DMS153 (cell line): Measurements from ENCODE around the gene TMEM232.
A peak's percentile ranks its signal among the peaks of the same experiment; 100 is the strongest.
"Not testable (repeated sequence)": the region's sequence is repeated elsewhere in the genome, so short reads cannot be mapped to it uniquely, and the experiment has no call there.

ENCODE experiments used
- DNase-seq: peaks from one replicate; lab custom pipeline; 2025; lab: John Stamatoyannopoulos, UW

TMEM232 gene

DNA sequence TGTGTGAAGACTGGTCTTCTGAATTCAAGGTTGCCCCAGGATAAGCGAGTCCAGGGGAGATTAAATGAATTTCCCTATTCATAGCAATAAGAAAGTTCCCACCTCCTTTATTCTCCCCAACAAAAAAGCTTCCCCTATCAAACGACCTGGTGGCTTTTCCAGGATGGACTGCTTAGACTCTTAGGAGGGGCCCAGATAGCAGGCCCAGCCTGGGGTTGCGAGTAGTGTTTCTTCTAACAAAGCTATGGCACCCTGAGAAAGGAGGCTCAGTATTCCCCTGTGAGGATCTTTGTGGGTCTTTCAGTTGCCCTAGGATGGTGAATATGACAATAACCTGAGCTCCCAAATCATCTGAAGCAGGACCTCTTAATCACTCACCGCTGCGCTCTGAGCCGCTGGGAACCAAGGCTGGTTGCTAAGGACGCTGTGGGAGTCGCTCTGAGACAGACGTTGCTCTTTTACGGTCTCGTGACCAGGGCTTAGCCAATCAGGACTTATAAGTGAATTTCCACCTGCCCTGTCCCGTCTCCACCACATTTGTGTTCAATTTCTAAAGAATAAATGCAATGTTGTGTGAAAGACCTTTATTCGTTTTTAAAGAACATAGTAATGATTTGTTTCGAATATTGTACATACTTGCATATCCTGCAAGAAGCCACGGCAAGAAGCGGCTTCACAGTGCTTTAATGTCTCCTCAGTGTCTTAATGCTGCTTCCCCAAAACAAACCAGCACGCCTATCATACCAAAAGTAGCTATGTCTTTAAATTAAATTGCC lies at the start of gene TMEM232:
TSS of gene TMEM232 (minus strand) at position 423 of the 776 bp plus-strand sequence. CDS start 59,319 bp downstream, outside the sequence.
- peak; percentile 35 for DNase-seq

DNA sequence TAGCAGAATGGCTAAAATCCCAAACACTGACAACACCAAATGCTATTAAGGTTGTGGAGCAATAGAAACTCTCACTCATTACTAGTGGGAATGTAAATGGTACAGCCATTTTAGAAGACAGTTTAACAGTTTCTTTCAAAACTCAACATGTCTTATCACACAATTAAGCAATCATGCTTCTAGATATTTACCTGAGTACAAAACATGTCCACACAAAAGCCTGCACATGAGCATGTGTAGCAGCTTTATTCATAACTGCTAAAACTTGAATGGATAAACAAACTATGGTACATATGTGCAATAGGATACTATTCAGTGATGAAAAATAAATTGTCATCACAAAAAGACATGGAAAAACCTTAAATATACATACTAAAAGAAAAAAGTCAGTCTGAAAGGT lies 43.8 kb upstream of the TMEM232 start:
- no peak for DNase-seq

- no peak for DNase-seq
Observed at GRCh38 chr5:110769000-110769681, 42.7 kb upstream of the TMEM232 start.

DNA sequence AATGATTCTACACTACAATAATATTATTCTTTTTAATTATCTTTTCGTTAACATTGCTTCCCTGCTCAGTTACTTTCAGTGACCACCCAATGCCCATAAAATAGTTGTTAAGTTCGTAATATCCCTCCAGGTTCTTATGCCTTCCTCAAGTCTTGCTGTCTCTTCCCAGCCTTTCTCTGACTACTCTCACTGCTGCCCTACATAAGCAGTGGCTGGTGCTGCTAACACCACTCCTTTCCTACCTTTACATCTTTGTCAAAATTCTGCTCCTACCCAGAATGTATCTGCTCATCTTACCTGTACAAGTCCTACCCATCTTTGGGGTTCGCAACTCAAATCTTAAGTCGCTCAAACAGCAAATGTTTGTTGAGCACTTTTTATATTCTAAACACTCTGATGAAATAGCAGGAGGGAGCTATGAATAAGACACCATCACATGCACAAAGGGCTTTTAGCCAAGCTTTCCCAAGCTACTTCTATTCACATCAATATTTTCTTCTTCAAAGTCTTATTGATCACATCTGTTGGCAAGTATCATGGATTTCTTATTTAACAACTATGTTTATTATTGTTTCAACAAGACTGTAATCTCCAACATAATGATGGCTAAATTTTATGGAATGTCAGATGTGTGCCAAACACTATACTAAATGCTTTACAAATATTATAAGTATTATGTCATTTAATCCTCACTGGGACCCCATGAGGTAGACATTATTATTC lies 41.8 kb upstream of the TMEM232 start:
- DNase-seq: no peak

DNA sequence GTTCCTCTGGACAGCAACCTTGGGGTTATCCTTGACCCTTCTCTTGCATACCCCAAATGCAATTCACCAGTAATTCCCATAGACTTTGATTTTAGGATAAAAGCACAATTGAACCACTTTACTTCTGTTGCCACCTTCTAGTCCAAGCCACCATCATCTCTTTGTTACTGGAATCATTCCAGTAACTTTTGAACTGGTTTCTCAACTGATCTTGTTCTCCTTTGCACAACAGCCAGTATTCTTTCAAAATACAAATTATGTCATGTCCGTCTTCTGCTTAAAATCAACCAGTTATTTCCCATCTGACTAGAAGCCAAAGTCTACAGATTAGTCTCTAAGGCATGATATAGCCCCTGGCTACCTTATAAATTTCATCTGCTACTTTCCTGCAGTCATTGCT lies 33.7 kb upstream of the TMEM232 start:
- no peak for DNase-seq

DNA sequence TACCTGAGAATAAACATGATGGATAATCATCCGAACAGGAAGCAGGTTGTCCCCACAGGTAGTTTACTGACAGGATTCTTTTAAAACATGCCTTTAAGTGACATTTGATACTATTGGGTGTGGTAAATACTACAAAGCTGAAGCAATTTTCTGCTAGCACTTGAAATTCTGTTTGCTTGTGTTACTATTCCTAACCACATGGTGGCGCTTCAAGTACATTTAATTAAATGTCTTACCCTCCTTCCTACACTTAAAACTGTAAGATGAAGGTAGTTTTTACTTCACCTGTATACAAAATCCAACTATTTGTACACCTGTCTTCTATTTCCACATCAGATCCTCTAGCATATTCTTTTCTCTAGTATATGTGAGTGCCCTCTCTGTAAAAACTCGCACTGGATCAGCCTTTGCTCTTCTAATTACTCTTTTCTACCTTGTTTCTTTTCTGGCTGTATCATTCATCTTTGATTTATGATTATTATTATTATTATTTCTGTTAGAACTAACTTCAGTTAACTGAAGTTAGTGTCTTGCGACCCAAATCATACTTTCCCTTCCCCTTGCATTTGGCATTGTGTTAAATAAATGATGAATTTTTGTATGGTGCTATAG lies 30.8 kb upstream of the TMEM232 start:
- no peak for DNase-seq

GRCh38 chr5:110754181-110754580 lies 27.7 kb upstream of the TMEM232 start:
- no peak for DNase-seq

- no peak for DNase-seq
Observed at GRCh38 chr5:110753600-110753999, 27.1 kb upstream of the TMEM232 start.

- no peak for DNase-seq
Observed at GRCh38 chr5:110752953-110753352, 26.5 kb upstream of the TMEM232 start.

- no peak for DNase-seq
Observed at GRCh38 chr5:110751902-110752762, 25.7 kb upstream of the TMEM232 start.

- peak; percentile 20 for DNase-seq
Observed at GRCh38 chr5:110738812-110739651, 12.6 kb upstream of the TMEM232 start, which contains the start of gene SLC25A46. Gene SLC25A46, plus strand, starts transcription at chr5:110739007. Its CDS starts 113 bp downstream, at chr5:110739120.

DNA sequence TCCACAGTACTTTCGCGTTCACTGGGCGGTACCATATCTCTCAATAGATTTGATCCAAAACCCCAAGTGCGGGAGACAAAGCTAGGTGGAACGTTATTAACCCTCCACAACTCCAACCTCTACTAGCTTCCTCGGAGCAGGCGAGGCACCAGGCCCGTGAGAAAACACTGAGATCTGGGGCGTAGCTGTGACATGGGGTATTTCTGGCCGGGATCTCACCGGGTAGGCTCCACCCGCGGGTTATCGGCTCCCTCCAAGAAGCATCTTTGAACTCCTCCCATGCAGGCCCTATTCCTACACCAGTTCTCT lies 12.0 kb upstream of the TMEM232 start:
- DNase-seq: no peak

- DNase-seq: no peak
Observed at GRCh38 chr5:110736753-110737152, 10.3 kb upstream of the TMEM232 start.

- DNase-seq: no peak
Observed at GRCh38 chr5:110735556-110735955, 9.1 kb upstream of the TMEM232 start.

DNA sequence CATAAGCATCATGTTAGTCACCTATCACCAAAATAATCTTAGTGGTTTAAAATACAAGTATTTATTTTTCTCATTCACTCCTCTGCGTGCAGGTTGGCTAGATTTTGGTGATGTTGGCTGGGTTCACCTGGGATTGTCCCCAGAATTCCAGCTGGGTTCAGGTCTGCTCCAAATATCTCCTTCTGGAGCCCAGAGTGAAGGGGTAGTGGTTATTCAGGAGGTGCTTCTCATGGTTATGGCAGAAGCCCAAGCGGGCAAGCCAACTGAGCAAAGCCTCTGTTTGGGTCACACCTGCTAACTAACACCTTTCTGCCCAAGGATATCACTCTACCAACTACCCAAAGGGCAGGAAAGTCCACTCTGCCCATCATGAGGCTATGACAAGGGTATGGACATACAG lies 7.6 kb upstream of the TMEM232 start:
- DNase-seq: no peak

- DNase-seq: not testable (repeated sequence)
Observed at GRCh38 chr5:110731499-110731898, 5.0 kb upstream of the TMEM232 start.

DNA sequence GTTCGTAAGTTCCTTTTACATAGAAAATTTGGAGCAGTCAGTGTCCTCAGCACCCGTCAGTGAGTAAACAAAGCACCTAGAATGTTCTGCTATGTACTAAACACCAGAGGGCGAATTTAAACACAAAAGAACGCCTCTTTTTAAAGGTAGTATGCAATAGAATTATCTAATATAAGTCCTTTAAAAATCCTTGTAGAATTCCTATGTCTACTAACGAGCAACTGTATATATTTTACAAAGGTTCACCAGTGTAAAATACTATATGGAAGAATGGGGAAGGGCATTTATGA lies 499 bp upstream of the TMEM232 start:
- DNase-seq: peak; percentile 6

DNA sequence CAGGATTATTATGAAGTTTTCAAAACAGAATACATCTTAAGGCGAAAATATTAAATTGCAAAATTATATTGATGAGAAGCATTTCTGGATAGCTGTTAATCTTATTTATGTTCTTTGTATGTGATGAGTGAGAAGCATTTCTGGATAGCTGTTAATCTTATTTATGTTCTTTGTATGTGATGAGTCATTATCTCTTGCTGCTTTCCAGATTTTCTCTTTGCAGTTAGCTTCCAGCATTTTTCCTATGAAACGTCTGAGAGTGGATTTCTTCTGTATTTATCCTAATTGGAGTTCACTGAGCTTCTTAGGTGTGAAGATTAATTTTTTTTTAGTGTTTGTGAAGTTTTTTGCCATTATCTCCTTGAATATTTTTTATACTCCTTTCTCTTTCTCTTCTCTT lies 8.2 kb downstream of the TMEM232 start:
- no peak for DNase-seq

DNA sequence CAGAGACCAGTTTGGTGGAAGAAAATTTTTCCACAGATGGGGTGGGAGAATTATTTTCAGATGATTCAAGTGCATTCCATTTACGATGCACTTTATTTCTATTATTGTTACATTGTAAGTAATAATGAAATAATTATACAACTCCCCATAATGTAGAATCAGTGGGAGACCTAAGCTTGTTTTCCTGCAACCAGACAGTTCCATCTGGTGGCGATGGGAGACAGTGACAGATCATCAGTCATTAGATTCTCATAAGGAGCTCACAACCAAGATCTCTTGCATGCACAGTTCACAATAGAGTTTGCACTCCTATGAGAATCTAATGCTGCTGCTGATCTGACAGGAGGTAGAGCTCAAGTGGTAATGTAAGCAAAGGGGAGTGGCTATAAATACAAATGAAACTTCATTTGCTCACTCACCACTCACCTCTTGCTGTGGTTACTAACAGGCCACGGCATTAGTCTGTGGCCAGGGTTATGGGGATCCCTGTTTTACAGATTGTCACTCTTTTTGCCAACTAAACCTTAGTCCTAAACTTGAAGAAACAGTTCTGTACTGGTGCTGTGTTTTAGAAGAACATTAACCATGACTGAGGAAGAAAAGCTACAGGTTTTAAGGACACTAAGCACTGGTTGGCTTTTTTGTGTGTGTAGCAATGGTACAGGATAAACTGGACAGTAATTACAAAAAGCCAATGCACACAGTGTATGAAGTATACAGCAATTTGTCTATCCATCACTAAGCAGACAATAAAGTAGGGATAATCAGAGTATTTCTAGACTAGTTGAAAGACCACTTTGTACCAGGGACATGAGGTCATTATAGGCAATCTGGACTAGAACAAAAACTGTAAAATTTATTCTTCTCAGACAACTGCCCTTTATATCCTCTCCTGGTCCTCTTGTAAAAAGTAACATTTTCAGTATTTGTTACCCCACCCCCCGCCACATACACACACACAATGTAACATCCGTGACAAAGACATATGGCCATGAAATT lies 9.9 kb downstream of the TMEM232 start:
- no peak for DNase-seq
